SHP77 treated with DMSO at 0.1 percent for 48 hours (cell line): ENCODE data around the gene HSPA12A.

Experiments used
- DNase-seq: peaks from one replicate; lab custom pipeline; 2025; lab: John Stamatoyannopoulos, UW

HSPA12A gene

DNA sequence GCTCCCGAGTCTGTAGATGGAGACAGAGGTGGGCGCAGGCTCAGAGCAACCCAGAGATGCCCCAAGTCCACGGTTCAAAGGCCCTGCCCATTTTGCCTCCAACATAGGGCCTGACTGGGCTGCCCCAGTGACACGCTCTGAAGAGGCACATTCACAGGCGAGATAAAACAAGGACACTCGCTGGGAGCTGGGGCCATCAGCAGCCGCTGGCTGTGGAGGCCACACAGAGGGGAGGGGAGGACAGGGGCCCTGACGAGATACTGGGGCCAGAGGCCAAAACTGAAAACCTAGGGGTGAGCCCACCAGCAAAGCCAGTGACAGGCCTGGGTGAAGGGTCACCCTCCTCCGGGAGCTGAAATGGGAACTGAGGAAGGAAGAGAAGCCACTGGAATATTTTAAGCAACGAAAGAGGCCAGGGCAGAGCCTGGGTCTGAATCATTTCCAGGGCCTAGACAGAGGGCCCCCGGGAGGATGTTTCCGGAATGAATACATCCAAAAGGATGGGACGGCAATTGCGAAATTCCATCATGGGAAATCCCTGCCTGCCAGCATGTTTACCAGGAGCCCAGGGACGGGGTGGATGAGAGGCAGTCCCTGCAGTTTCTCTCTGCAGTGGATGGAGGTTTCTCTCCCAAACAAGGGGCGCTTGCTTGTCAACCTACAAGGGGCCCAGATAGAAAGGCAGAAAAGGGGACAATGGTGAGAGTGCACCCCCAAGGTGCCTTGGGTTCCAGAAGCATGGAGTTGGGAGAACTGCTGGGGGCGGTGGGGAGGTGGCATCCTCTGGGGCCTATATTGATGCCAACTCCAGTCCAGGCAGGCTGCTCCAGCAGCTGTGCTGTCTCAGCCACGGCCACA is 29.0 kb upstream of the HSPA12A start:
- DNase-seq, result no peak

DNA sequence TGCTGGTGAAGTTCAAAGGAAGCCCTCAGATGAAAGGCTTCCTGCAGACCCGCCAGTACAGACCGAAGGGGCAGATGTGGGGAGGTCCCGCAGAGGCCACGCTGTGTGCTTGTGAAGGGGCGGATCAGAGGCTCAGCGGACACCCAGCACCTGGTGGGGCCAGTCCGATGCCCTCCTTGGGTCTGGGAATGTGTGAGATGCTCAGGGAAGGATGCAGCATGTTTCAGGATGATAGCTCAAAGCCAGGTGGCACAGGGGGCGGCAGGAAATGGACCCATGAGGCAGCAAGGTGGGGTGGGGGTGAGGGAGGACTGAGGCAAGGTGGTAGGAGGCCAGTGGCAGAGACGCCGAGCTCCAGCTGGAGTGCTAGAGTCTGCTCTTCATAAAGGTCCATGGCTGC is 27.9 kb upstream of the HSPA12A start:
- no peak for DNase-seq

DNA sequence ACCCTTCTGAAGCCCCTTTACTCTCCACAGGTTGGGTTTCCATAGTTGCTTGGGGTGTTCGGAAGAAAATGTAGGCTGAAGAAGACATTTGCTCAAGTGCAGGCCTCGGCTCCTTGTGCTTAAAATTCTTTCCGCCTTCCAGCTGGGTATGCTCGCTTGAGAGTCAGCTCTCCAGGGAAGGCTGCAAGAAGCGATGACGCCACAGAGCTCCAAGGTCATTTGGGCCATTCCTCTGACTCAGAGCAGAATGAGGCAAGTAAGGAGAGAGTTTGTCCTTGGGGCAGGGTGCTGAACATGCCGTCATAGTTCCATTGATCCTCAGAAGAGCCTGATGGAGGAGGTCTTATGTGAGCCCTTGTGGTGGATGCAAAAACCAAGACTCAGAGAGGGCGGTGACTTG is 27.4 kb upstream of the HSPA12A start:
- no peak for DNase-seq

- no peak for DNase-seq
Observed at GRCh38 chr10:116769368-116769767, 27.0 kb upstream of the HSPA12A start.

GRCh38 chr10:116768786-116769185 is 26.4 kb upstream of the HSPA12A start:
- no peak for DNase-seq

- DNase-seq, result no peak
Observed at GRCh38 chr10:116766837-116767634, 24.7 kb upstream of the HSPA12A start.

DNA sequence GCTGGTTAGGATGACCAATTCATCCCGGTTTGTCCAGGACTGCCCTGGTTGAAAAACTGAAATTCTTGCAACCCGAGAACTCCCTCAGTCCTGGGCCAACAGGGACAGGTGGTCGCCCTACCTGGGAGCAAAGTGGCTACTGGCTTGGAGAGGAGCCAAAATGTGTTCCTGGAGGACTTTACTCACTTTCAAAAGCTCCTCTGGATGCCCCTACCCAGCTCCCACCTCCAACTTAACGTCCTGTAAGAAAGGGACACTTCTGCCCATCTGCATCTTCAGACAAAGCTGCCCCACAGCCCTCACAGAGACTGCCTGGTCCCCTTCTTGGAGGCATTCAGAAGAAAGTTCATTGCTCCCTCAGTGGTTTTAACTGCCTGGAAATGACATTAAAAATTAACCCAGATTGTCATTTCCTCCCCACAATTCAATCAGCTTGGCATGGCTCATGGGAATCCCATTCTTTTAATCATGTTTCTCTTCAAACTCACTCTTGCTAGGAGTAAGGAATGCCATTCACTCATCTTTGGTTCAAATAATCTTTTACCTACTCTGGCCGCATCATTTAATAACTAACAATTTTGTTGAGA is 24.0 kb upstream of the HSPA12A start:
- no peak for DNase-seq

DNA sequence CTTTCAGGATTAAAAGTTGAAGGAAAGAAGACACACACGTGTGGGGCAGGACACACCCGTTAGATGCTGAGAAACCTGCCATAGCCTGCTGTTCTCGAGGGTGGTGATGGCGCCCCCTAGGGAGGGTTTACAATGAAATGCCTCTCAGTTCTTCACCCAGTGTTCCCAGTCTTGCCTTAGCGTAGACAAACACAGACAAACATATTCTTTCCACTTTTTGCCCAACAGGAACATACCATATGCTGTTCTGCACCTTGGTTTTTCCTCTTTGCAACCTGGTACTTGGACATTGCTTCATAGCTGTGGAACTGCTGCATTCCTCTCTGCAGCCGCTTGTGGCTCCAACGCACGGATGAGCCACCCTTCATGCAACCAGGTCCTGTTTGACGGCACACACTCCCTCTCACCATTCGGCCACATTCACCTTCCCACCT is 23.3 kb upstream of the HSPA12A start:
- no peak for DNase-seq

DNA sequence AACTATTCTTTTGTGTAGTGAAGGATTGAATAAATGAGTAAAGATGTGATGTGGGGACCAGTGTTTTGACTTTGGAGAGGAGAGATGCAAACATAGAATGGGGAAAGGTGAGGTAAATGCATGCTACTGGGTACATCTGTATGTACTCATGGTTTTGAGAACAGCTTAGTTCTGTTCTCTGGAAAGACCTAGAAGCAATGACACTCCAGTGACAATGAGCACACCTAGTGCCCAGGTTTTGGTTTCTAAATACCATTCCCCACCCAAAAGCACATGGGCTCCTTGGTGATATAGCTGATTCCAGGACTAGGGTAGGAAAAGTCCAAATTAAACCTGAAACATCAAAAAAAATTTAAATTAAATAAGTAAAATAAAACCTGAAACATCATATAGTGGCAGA is 22.6 kb upstream of the HSPA12A start:
- no peak for DNase-seq

DNA sequence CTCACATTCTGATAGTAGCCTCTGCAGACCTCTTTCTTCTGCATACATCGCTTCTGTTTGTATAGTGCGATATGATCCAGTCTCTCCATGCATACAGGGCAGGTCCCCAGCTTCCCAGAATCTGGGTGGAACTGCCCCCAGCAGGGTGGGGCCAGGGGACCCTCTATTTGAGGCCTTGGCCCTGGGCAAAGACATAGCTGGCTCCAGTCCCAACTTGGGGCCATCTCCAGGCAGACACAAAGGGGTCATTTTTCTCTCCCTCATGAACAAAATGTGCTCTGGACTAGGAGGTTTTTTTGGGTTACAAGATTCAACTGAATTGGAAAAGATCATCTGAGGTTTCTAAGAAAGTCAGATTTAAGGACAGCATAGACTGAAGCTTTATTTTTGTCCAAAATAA is 21.1 kb upstream of the HSPA12A start:
- DNase-seq, result no peak

- DNase-seq, result no peak
Observed at GRCh38 chr10:116761883-116762282, 19.5 kb upstream of the HSPA12A start.

- DNase-seq, result no peak
Observed at GRCh38 chr10:116760919-116761318, 18.6 kb upstream of the HSPA12A start.

- DNase-seq, result no peak
Observed at GRCh38 chr10:116757246-116757645, 14.9 kb upstream of the HSPA12A start.

- no peak for DNase-seq
Observed at GRCh38 chr10:116756277-116756676, 13.9 kb upstream of the HSPA12A start.

DNA sequence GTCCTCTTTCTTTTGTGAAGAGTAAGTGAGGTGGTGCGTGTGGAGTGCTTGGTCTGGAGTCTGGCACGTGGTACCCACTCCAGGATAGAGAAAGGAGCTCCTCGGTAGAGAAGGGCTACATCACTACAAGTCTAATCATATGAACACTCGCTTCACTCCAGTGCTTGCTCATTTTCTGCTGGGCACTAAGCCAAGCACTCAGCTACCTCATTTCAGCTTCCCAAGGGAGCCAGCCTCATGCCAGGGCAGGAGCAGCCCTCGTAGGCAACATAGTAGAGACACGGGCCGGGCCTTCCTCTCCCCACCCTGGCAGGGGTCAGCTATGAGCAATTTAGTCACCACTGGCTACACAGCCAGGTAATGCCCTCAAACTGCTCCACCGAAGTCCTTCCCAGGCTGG is 11.4 kb upstream of the HSPA12A start:
- no peak for DNase-seq

DNA sequence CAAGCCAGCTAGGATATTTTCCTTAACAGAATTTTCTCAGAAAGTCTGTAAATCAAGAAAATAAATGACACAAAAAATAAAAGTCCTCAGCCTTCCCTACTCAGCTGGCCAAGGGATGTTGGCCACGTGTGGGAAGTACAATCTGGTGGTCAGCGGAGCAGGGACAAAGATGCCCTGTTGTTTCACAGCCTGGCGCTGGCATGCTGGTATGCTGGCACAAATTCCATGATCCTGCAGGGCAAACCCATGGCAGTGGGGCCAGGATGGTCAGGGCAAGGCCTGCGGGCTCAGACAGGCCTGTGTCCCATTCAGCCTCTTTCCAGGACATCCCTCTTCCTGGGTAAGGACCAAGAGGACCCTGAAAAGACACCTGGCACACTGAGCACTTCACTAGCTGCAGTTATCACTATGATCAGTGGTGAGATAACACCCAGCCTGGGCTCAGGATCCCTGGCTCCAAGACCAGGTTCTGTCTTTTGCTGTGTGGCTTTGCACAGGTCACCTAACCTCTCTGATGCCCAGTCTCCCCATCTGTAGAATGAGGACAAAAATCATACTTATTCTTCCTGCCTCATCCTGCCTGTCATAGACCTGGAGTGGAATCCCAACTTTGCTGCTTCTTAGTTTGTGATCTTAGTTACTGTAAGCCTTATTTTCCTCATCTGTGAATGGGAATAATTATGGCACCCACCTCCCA is 10.8 kb upstream of the HSPA12A start:
- no peak for DNase-seq

DNA sequence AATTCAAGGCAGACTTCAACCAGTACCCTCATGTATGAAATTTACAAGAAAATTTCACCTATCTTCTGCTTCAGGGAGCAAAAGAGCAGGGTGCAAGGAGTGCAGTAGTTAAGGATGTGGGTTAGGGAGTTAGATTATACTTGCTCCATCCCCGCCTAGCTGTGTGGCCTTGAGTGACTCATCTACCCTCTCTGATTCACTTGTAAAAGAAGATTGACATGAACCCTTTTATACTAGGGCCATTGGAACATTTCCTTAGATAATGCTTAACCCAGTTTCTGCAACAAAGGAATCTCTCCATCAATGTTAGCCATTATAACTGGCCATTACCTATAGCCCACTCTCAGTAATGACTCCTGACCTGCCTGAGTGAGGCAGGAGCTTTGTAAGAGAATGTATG is 10.2 kb upstream of the HSPA12A start:
- no peak for DNase-seq

- no peak for DNase-seq
Observed at GRCh38 chr10:116748471-116748870, 6.1 kb upstream of the HSPA12A start.

DNA sequence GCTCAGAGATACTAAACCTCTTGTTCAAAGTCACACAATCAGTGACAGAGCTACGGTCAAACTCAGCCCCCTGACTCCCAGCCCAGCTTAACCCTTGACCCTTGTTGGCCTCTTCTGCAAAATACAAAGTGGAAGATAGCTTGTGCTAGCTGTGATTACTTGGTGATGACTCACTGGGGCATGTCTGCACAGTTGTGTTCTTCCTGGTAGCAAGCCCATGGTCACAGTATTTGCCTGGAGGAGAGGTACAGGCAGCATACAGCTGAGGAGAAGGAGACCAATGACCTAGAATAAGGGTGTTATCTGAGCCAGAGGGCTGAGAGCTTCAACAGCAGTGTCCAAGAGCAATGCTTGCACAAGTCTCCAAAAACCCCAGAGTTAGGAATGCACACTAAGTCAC is 5.7 kb upstream of the HSPA12A start:
- no peak for DNase-seq

DNA sequence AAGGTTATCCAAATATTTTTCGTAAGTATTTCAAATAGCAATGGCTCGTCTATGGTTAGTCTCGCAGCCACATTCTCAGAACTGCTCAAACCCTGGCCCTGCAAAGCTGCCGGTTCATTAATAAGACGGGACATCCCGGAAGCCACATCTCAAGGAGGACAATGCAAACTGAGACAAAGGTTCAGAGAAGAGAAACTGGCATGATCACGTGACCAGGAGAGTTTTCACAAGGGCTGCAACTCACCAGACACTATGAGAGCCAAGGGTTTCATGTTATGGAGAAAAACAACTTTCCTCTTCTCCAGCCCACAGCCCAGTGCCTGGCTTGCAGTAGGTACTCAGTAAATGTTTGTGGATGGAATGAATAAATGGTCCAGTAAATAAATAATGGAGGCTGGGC is 5.0 kb upstream of the HSPA12A start:
- DNase-seq, result no peak

GRCh38 chr10:116744885-116745284 is 2.5 kb upstream of the HSPA12A start:
- DNase-seq, result no peak

- no peak for DNase-seq
Observed at GRCh38 chr10:116744163-116744753, 1.9 kb upstream of the HSPA12A start.
